Measurements from ENCODE around the gene MEAK7.
A peak's percentile ranks its signal among the peaks of the same experiment; 100 is the strongest.

Gene MEAK7

DNA sequence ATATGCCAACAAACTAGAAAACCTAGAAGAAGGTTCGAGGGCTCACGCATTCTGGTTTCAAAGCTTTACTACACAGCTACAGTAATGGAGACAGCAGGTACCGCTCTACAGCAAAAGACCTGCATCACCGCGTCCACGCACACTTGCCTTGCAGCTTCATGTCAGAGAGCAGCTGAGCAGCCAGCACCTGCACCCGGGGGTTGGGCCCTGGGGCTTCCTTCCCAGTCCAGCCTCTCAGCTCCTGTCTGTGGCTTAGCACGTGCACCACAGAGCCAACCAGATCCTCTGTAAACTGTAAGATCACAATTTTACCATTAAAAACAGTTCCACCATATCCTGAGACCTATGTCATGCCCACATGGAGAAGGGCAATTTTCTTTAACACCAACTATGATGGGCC lies 15.3 kb downstream of the MEAK7 start:
- DNase-seq (ENCODE audit: low read depth) = no peak
- no peak for TF ChIP-seq CTCF (IDR thresholded peaks at IDR 0.05; ENCODE audit: insufficient read depth, low read depth, low read length, missing control alignments)
- H3K4me3 ChIP-seq (ENCODE audit: low read depth, low read length) = no peak overlapping the region

GRCh38 chr16:84487358-84487757 lies 17.1 kb downstream of the MEAK7 start:
- TF ChIP-seq CTCF (IDR thresholded peaks at IDR 0.05; ENCODE audit: insufficient read depth, low read depth, low read length, missing control alignments) = no peak
- H3K4me3 ChIP-seq (ENCODE audit: low read depth, low read length) = no peak overlapping the region
- no peak for DNase-seq (ENCODE audit: low read depth)

GRCh38 chr16:84486551-84487235 lies 17.8 kb downstream of the MEAK7 start:
- TF ChIP-seq CTCF (IDR thresholded peaks at IDR 0.05; ENCODE audit: insufficient read depth, low read depth, low read length, missing control alignments) = no peak
- H3K4me3 ChIP-seq (ENCODE audit: low read depth, low read length) = no peak overlapping the region
- DNase-seq (ENCODE audit: low read depth) = no peak

DNA sequence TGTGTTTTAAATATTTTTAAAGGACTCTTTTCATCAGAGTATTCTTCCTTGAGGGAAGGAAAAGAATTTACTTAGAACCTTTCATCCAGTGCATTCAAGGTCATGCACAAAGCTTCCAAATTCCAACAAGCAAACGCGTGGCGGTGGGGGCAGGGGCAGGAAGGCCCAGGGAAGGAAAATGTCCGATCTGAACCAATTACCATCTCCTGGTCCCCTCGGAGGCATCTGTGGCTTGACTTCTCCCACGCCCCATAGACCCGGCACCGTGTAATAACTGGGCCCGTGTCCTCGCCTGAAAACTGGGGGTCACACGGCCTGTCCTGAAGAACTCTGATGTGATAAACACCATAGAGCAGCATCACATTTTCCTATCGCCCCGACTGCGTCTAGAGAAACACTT lies 18.3 kb downstream of the MEAK7 start:
- H3K4me3 ChIP-seq (ENCODE audit: low read depth, low read length) = no peak overlapping the region

DNA sequence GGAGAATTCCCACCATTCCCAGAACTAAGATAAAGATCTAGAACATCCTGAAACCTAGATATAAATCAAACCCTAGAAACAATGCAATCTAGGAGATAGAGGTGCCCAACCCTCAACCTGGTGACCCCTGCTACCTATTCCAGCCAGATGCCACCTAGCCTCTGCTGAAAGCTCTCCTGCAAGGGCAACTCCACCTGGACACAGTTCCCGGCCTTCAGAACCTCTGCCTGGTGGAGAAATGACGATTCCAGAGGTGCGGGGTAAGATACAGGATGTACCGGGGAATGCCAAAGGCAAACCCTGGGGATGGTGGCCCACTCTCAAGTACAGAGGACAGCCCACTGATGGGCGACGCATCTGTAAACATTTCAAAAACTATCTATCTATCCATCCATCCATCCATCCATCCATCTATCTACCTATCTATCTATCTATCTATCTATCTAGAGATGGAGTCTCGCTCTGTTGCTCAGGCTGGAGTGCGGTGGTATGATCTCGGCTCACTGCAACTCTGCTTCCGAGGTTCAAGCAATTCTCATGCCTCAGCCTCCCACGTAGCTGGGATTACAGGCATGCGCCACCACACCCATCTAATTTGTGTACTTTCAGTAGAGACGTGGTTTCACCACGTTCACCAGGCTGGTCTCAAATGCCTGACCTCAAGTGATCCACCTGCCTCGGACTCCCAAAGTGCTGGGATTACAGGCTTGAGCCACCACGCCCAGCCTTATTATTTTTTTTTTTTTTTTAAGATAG lies 19.0 kb downstream of the MEAK7 start:
- no peak overlapping the region for H3K4me3 ChIP-seq (ENCODE audit: low read depth, low read length)
- no peak for TF ChIP-seq CTCF (IDR thresholded peaks at IDR 0.05; ENCODE audit: insufficient read depth, low read depth, low read length, missing control alignments)

More for the DNA sequence above, 18.3 kb downstream of the MEAK7 start:
- no peak for TF ChIP-seq CTCF (IDR thresholded peaks at IDR 0.05; ENCODE audit: insufficient read depth, low read depth, low read length, missing control alignments)
- no peak for DNase-seq (ENCODE audit: low read depth)

DNA sequence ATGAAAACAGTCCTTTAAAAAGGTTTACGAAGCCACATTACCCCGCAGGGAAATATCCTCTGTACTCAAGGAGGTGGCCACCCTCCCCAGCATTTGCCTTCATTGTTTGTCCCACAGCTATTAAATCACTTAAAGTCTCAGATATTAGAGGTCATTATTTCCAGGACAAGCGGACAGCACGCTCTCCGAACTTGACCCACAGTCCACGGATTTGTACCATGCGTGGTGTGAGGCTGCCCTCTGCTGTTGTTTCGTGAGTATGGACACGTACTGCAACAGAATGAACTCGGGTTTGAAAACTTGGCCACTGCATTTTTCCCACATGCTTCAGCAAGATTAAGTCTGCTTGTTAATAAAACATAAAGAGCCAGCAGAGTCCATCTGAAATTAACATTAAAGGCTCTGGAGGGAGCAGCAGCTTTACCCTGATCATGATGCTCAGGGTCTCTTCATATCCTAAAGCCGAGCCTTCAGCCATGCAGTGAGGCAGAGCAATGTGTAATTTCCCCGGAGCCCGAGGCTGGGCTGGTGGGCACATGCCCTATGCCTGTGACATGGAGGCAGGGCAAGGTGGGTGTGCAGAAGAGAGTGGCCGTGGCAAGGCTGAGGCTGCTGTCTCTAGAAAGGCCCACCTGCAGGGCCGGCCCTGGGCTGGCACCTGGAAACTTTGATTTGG lies 19.7 kb downstream of the MEAK7 start:
- TF ChIP-seq CTCF (IDR thresholded peaks at IDR 0.05; ENCODE audit: insufficient read depth, low read depth, low read length, missing control alignments) = peak; percentile 55
- H3K4me3 ChIP-seq (ENCODE audit: low read depth, low read length) = no peak overlapping the region
- DNase-seq (ENCODE audit: low read depth) = peak; percentile 32

More for the DNA sequence above, 19.0 kb downstream of the MEAK7 start:
- DNase-seq (ENCODE audit: low read depth) = no peak

Data from GM12865 (cell line).